GM20000 (cell line): ENCODE measurements around the gene GINS1.

Experiments used
- DNase-seq: peaks from one replicate; pipeline ENCODE4 v3.0.0; 2012; ENCODE audit warnings: low spot score
- CTCF ChIP-seq: IDR thresholded peaks from 2 replicates; pipeline ENCODE4 v1.5.1; 2012; ENCODE audit warnings: mild to moderate bottlenecking, control low read depth; ENCODE audit errors: extremely low read depth, missing control alignments

The GINS1 gene

DNA sequence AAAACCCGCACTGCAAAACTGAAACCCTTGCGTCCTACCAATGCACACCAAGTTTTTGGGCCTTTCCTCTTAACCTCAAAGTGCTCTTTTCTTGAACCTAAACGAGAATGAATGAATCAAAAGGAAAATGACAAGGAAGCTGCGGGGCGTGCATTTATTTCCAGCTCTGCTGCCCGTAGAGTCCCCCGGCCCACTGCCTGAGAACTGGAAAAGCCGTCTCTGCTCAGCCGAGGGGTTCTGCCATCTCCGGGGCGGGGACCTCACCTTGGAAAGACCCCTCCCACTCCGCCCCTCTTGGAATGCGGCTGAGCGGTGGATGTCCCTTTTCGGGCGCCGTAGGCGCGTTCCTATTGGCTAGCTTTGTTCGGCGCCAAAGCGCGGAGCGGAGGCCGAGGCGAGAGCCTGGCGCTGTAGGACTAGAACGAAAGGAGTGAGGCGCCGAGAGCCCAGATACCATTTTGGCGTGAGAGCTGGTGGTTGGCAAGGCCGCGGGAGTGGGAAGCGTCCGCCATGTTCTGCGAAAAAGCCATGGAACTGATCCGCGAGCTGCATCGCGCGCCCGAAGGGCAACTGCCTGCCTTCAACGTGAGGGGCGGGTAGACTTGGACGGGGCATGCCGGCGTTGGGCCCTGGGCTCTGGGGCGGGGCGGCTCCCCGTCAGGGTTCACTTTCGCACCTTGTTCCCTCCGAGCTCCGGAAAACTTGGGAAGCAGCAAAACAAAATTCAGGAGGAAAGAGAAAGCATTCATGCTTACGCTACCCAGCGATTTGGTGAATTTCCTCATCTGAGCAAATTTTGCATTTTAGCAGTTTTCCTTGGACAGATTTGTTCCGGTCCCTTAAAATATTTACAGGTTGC lies at the start of gene GINS1:
Gene GINS1, plus strand, starts transcription at position 363 of the 859 bp plus-strand sequence. Its CDS starts 148 bp downstream, at position 511.
- TF ChIP-seq CTCF, result no peak
- peak; percentile 84 for DNase-seq

GRCh38 chr20:25360631-25361286 lies 46.7 kb upstream of the GINS1 start:
- TF ChIP-seq CTCF, result no peak
- peak; percentile 32 for DNase-seq

DNA sequence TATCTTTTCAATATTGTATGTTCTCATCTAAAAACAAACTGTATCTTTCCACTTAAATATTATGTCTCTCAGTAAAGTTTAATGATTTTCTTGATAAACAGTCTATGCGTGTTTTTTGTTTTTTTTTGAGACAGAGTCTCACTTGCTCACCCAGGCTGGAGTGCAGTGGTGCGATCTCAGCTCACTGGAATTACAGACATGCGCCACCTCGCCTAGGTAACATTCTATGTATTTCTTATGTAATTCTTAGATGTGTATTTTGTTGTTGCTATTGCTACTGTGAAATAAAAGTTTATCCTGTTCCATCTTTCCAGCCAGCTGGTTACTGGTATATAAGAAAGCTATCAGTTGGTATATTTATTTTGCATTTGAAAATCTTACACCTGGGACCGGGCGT lies 46.2 kb upstream of the GINS1 start:
- no peak for TF ChIP-seq CTCF
- DNase-seq, result no peak

DNA sequence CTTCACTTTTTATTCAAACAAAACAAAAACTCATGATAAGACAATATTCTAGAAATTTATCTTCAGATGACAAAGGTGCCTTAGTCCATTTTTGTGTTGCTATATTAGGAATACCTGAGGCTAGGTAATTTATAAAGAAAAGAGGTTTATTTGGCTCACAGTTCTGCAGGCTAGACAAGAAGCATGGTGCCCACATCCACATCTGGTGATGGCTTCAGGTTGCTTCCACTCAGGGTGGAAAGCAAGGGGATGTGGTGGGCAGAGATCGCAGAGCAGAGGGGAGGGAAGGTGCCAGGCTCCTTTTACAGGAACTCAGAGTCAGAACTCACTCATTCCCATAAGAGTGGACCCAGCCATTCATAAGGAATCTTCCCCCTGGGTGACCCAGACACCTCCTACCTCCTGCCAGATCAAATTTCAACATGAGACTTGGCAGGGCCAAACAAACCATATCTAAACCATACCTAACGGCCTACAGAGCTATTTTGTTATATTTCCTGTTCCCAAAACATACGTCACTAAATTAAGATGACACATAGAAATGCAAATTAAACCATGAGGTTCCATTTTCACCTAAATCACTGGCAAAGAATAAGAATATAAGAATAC lies 43.2 kb upstream of the GINS1 start:
- no peak for TF ChIP-seq CTCF
- no peak for DNase-seq

GRCh38 chr20:25364879-25365699 lies 42.4 kb upstream of the GINS1 start:
- no peak for TF ChIP-seq CTCF

DNA sequence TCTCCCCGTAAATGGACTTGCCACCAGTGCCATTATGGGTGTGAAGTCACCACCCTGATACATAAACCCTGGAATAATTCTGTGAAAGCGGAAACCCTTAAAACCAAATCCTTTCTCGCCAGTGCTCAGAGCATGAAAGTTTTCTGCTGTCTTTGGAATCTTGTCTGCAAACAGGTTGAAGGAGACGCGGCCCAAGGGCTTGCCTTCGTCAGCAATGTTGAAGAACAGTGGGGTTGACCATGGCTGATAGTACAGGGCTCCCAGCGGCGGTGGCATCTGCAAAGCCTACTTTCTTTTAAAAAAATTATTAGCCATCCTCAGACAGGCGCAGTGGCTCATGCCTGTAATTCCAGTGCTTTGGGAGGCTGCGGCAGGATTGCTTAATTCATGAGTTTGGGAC lies 38.9 kb upstream of the GINS1 start:
- no peak for TF ChIP-seq CTCF
- DNase-seq, result no peak

More at GRCh38 chr20:25364879-25365699, 42.4 kb upstream of the GINS1 start:
- DNase-seq, result no peak

GRCh38 chr20:25368976-25369375 lies 38.5 kb upstream of the GINS1 start:
- no peak for TF ChIP-seq CTCF
- no peak for DNase-seq
